Vagina (tissue), 2 donors: ENCODE data around the gene ANKRD45.
"Not testable (repeated sequence)": the region's sequence is repeated elsewhere in the genome, so short reads cannot be mapped to it uniquely, and the experiment has no call there.

ENCODE experiments used
- CTCF ChIP-seq, 3 experiments: fragments of 450-650 bp in 2 of 3; fragments of 200-600 bp in 1 of 3; sonication (generic) in 1 of 3; IDR thresholded peaks; one replicate each; pipeline ENCODE4 v1.5.1; 2017 to 2019; ENCODE audit warnings: antibody characterized with exemption in 3 of 3, mild to moderate bottlenecking in 2 of 3, moderate library complexity in 2 of 3
- POLR2A ChIP-seq, 2 donors: fragments of 450-650 bp; IDR thresholded peaks; one replicate each; pipeline ENCODE4 v1.6.1; 2017; ENCODE audit warnings: antibody characterized with exemption in 2 of 2, mild to moderate bottlenecking in 2 of 2, moderate library complexity in 2 of 2
- POLR2AphosphoS5 ChIP-seq, 2 donors: sonication (generic); formaldehyde crosslinking; IDR thresholded peaks; one replicate each; pipeline ENCODE4 v1.9.0; 2017; ENCODE audit warnings: antibody characterized with exemption in 2 of 2, mild to moderate bottlenecking in 2 of 2, low read depth in 1 of 2; ENCODE audit not compliant: insufficient read depth in 1 of 2

GRCh38 chr1:173563846-173564245 lies 105.8 kb downstream of the ANKRD45 start:
- TF ChIP-seq CTCF (IDR thresholded peaks at IDR 0.05); POLR2AphosphoS5 (IDR thresholded peaks at IDR 0.05; ENCODE audit: insufficient read depth in 1 of 2, low read depth in 1 of 2); POLR2A (IDR thresholded peaks at IDR 0.05): not testable (repeated sequence)
